HG03175 (cell line): ENCODE measurements around the gene MAP3K6.
"Not testable (repeated sequence)": the region's sequence is repeated elsewhere in the genome, so short reads cannot be mapped to it uniquely, and the experiment has no call there.

Experiments used
- ATAC-seq: cut with Tn5 transposase; IDR thresholded peaks from one replicate; pipeline ENCODE4 v1.9.1; 2021; ENCODE audit warnings: mild to moderate bottlenecking, moderate library complexity; ENCODE audit not compliant: unreplicated experiment

The MAP3K6 gene, protein sequence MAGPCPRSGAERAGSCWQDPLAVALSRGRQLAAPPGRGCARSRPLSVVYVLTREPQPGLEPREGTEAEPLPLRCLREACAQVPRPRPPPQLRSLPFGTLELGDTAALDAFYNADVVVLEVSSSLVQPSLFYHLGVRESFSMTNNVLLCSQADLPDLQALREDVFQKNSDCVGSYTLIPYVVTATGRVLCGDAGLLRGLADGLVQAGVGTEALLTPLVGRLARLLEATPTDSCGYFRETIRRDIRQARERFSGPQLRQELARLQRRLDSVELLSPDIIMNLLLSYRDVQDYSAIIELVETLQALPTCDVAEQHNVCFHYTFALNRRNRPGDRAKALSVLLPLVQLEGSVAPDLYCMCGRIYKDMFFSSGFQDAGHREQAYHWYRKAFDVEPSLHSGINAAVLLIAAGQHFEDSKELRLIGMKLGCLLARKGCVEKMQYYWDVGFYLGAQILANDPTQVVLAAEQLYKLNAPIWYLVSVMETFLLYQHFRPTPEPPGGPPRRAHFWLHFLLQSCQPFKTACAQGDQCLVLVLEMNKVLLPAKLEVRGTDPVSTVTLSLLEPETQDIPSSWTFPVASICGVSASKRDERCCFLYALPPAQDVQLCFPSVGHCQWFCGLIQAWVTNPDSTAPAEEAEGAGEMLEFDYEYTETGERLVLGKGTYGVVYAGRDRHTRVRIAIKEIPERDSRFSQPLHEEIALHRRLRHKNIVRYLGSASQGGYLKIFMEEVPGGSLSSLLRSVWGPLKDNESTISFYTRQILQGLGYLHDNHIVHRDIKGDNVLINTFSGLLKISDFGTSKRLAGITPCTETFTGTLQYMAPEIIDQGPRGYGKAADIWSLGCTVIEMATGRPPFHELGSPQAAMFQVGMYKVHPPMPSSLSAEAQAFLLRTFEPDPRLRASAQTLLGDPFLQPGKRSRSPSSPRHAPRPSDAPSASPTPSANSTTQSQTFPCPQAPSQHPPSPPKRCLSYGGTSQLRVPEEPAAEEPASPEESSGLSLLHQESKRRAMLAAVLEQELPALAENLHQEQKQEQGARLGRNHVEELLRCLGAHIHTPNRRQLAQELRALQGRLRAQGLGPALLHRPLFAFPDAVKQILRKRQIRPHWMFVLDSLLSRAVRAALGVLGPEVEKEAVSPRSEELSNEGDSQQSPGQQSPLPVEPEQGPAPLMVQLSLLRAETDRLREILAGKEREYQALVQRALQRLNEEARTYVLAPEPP (N-terminal part only)

DNA sequence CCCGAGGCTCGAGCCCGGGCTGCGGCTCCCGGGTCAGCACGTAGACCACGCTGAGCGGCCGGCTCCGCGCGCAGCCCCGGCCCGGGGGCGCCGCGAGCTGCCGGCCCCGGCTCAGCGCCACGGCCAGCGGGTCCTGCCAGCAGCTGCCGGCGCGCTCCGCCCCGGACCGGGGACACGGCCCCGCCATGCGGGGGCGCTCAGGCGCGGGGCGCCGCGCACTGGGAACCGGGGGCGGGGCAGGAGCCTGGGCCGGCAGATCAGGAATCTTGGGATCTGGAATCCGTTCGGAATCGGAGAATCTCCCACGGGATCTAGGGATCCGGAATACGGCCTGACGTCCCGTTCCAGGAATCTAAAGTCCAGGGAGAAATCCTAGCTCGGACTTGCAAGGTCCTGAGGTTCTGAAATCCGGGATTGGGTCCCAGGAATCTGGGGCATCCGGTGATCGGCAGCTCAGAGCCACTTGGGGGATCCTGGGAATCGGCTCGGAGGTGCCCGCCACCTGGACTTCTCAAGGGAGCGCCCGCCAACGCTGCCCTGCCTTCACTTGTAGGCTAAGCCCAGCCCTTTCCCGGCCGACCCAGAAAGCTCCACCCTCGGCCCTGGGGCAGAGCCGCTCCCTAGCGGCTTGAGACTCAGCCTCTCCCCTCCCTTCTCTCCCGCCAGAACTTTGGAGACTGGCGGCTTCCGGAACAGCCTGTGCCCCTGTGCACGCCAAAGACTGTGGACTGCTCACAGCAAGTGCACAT is at the start of gene MAP3K6:
MAP3K6 (minus strand) TSS at position 551 of the 749 bp plus-strand sequence; CDS start at position 187, 364 bp downstream.
- no peak for ATAC-seq

DNA sequence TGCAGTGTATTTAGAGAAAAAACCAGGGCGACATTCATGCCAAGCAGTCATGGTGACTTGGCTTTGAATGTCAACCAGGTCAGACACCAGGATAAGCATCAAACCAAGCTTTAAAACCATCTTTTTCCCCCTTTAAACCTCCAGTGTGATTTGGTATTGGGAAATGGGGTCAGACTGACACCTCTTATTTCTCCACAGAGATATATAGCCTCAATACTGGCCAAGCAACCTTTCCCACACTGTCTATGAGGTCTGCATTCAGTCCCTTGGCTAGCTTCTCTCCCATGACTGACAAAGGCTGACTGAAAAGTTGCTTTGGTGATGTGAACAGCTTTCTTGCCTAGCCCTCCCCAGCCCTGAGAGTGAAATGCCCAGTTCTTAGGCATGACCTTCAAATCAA is 47.3 kb upstream of the MAP3K6 start:
- ATAC-seq: no peak

DNA sequence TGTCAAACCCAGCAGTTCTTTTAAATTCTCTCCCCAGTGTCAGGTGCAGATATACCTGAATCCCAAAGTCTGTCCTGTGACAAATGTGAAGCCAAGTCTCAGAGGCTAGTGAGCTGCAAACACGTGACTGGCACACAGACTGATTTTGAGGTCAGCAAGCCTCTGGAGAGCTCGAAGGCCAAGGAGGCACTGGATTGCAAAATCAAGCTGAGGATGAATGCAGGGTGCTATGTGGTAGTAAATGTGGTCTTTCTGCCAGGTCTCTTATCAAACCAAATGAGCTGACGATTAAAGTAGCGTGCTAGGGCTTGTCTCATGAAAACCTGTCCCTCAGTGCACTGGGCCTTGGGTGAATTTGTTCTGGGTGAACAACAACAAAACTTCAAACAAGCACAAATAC is 46.2 kb upstream of the MAP3K6 start:
- no peak for ATAC-seq

DNA sequence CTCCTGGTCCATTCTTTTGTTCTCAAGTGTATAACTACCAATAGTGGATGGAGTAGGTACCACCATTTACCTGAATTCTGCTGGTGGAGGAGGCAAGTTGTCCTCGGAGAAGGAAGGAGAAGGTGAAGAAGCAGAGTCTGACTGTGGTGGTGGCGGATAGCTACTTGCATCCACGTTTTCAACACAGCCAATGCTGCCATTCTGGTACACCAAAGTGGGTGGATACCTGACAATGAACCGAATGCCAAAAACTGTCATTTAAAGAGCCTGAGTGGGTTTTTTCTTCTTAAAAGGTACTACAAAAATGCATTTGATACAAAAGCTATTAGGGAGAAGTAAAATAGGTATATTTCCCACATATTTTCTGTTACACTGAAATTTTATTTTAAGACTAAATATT is 45.7 kb upstream of the MAP3K6 start:
- ATAC-seq: no peak

DNA sequence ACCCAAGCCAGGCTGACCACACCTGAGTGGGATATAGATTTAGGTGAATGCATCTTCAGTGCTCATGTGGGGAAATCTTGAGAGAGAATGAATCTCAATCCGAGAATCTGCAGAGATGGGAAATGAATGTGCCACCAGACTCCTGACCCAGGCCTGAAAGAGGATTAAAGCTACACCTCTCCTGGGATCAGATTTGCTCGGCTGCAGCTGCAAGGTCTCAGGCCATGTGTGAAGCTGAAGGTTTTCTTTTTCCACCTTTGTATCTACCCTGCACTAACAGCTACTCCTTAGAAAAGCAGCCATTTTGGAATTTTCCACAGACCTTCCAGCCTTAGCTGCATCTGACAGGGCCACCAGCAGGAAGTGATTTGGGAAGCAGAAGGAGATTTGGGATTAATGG is 43.9 kb upstream of the MAP3K6 start:
- no peak for ATAC-seq

DNA sequence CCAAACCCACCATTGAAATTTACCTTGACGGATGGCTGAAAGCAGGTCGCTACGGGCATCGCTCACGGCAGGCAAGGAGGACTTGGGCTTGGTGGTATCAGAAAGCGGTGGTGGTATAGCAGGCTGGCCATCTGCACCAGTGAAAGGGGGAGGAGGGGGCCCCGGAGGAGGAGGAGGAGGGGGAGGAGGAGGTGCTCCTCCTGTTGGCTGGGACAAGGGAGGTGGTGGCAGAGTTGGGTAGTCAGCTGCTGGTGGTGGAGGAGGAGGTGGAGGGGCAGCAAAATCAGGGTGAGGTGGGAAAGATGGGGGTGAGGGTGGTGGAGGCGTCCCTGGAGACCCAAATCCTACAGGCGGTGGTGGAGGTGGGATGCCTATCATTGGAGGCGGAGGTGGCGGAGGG is 42.9 kb upstream of the MAP3K6 start:
- ATAC-seq: no peak

DNA sequence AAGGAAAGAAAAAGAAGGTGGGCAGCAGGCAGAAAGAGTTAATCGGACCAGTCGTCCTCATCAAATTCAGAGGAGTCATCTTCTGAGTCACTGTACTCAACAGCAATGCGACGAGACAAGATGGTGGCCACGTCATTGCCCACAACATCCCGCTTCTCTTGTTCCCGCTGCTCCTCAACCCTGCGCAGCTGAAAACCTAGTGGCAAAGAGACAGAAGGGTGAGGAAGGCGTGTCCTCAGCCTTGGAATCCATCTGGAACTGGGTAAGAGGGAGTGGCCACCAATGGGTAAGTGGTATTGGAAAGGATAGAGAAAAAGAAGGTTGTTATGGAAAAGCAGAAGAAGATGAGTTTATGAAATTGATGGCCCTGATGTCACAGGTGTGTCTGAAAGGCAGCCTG is 41.4 kb upstream of the MAP3K6 start:
- ATAC-seq: no peak

DNA sequence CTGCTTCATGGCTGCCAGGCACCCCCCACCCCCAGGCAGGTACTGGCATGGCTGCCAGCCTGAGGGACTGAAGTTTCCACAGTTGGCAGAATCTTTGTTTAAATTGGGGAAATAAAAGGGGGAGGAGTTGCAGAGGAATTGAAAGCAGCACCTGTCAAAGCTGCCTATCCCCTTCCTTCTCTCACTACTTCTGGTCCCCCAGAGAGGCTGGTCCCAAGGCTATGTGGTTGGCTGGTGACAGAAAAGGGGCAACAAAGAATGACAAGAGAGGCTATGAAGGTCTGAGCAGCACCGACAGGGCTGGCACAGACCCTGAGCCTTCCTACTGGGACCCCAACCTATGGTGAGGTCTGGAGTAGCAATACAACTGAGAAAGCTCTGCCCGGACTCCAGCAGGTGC is 40.0 kb upstream of the MAP3K6 start:
- not testable (repeated sequence) for ATAC-seq

DNA sequence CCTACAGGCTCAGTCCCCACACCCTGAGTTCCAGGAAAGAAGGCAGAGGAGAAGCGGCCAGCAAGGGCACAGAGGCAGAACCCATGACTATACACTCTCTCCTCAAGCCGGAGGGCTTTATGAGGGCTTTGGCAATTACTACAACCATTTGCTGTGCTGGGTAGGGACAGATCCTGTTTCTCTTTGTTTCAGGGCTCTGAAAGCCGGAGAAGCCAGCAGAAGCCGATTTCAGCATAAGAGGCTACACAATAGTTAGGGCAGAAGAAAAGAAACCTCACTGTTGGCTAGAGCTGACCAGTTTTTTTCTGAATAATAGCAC is 39.6 kb upstream of the MAP3K6 start:
- ATAC-seq: no peak

DNA sequence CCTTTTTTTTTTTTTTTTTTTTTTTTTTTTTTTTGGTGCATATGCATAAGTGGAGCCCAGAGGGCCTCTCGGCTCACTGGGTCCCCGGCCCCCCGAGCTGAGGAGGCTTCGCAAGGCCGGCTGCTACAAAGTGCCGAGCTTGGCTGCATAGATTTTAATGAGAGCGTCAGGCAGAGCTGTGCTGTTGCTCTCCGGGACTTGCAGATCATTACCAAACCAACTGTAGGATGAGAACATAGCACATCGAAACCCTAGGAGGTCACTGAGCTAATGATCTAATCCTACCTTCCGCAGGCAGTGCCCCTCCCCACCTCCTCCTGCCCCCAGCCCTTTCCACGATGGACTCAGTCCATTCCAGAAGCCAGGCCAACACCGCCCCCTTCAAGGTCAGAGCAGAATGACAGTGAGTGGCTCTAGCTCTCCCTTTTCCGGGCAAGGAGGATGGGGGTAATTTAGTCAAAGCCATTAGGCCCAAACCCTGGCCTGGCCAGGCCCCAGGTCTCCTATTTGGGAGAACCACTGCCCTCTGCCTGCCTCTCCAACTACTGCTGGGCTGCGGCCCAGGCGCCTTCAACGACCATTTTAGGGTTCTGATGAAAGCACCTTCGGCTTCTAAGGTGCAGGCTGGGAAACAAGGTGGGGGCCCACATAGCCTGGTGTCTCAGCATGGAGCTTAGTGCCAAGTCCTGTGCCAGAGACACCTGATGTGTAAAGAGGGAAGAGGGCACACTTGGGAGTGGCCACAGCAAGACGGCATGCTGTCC is 39.0 kb upstream of the MAP3K6 start:
- ATAC-seq: not testable (repeated sequence)

DNA sequence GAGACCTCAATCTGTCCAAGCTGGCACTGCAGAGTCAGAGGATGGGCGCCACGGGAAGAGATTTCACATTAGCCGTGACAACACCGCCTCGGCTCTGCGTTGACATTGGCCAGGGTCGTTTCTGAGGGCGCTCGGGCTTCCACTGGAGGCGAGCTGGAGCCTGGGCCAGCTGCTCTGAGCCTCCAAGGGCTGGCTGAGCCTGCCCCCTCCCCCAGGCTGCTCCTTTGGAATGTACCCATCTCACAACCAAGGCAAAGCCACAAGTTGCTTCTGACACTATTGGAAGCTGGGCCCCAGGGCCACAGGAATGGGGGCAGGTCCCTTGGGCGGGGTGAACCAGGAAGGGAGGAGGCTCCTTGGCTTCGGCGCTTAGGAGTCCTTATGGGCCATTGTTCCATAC is 38.3 kb upstream of the MAP3K6 start:
- no peak for ATAC-seq

DNA sequence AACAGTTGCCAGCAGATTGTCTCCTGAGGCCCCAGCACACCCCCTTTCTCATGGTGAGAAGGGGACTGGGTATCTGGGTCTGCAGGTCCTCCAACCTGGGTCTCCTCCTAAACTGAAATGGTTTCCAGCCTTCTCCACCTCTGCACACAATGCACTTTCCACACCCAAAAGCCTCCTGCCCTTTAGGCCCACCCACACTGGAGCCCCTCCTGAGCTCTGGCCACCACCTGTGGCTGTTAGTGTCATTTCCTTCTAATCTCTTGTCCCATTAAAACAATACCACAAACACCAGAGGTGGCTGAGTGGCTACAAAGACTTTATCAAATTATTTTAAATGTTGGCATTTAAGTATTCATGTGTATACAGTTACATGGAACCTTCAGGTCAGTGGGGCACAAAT is 37.2 kb upstream of the MAP3K6 start:
- ATAC-seq: no peak

DNA sequence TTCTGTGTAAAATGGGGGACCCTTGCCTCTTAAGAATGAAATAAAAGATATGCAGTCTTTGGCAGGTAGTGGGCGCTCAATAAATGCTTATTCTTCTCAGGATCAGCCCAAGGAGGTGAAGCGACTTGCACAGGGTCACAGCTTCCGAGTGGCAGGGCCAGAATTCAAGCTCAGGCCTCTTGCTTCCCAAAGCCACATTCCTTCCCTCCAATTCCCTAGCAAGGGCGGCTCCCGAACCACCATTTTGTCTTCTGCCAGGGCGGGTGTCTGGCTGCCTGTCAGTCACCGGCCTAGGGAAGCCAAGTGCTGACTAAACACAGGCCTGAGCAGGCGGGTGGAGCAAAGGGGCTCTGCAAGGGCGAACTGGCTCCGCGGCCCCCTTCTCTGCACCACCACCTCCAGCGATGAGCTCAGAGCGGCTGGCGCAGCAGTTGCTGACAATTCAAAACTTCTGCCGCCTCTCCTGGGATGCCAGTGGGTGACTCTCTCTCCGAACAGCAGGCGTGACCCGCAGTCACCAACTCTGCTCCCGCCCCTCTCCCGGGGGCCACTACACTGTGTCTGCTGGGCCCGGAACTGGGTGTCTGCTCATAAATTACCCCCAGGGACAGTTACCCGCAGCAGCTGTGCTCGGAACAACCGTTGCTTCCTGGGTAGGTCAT is 36.4 kb upstream of the MAP3K6 start:
- ATAC-seq: no peak

DNA sequence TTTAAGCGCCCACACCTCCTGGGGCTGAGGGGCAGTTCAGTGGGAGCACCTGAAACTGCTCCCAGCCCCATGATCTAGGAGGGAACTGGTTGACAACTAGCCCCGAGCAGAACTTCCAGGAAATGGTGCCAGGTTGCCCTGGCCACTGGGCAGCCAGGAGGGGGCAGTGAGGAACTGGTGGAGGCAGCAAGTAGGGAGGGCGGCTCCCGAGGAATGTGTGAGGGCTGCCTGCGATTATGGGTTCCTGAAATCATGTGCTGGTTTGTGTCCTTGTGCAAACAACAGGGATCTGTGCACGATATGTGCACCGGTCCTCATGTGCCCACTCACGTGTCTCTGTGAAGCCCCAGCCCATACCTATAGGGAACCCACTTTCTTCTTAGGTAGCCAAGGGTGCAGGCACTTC is 35.6 kb upstream of the MAP3K6 start:
- ATAC-seq: no peak

DNA sequence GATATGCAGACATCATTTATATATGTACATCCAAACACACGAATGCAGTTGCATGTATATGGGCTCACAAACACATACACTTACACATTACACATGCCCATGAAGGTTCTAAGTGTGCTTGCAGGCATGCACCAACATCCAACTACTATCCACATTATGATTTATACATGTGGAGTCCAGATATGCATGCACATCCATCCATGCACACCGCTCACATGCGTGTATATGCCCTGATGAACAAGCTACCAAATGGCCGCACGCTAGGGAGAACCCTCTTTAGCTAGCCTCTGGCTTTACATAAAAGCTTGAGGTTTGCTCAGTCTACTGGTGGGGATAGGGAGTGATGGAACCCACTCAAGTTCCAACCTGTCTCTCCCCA is 34.2 kb upstream of the MAP3K6 start:
- ATAC-seq: no peak

DNA sequence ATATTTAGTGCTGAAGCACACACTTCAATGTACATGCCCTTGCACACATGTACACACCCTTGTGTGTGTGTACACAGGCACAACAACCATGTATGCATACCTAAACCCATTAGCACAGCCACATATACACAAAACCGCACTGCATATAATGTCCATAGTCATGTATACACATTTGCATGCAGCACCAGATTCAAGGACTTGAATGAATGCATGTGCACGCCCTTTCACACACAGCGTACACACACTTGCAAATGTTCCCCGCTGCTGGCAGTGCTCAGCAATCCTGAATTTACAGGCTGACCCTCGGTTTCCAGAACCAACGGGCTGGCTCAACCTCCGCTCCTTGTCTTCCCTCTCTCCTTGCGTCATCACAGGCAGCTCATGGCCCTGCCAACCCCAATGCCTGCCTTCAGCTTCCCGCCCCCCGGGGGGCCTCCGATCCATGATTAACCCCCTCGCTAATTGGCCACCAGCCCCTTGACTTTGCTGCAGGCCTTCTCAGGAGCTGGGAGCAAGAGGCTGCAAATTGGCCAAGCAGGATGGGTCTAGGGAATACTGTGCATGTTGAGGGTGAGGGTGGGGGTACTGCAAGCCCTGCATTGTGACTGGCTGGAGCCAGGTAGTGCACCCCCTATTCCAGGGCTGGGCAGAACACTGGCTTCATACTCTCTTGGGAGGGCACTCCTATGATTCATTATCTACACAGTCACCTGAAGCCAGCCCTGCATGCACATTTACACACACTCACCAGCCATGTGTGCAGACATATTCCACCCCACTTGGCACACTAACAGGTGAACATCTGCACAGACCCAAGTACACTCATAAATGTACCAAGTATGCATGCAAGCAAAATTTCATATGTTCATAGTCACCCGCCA is 33.6 kb upstream of the MAP3K6 start:
- no peak for ATAC-seq

DNA sequence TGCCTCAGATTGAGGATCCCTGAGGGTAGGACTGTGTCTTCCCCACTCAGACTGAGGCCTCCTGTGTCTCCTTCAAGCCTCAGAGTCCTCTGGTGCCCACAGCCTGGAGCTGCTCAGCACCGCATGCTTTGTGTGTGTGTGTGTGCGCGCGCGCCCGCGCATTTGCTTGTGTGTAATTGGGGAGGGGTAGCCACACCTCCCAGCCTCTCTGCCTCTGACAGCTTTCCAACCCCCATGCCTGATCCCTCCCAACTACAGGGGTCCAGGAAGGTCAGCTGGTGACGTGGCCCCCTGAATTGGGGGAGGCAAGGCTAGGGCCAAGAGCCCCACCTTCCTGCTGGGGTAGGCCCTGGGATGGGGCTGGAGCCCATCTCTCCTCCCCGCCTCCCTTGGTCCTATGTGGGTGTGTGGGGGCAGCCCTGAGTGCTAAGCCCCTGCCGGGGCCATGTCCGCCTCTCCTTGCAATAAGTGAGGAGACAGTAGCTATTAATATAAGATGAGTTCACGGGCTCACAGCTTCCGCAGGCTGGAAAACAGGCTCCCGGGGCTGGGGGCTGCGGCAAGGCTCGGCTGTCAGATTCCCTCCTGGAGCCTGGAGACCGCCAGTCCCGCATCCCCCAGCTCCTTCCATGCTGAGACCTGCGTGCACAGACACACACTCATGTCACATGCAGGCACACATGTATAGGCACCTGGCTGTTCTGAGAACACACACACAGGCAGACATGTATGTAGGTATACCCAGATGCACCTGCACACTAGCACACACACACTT is 32.7 kb upstream of the MAP3K6 start:
- ATAC-seq: no peak
